ENCODE measurements around the gene KIAA0930. TPM values are rescaled to one million over a fixed set of nuclear protein-coding genes. Genes with fewer than 3 reads are reported as not detected.
A peak's percentile ranks its signal among the peaks of the same experiment; 100 is the strongest.

Gene KIAA0930
- polyA plus RNA-seq, 3 donors = 19.8 to 28.2 (median 25.6) TPM

DNA sequence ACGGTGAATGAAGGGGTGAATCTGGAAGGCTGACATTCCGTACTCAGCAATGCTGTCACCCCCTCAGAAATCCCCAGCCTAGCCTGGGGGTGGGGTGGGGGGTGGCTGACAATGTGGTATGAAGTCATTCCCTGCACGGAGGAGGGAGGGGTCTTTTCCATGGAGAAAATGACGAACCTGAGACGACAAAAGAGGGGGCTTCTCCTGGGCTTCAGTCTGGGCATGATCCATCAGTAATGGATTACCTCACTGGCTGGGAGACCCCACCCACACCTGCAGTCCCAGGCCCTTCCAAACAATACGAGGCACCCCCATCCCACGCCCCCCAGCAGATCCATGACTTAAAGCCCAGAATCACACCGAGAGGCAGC, 1.0 kb downstream of the KIAA0930 start:
- DNase-seq = no peak

DNA sequence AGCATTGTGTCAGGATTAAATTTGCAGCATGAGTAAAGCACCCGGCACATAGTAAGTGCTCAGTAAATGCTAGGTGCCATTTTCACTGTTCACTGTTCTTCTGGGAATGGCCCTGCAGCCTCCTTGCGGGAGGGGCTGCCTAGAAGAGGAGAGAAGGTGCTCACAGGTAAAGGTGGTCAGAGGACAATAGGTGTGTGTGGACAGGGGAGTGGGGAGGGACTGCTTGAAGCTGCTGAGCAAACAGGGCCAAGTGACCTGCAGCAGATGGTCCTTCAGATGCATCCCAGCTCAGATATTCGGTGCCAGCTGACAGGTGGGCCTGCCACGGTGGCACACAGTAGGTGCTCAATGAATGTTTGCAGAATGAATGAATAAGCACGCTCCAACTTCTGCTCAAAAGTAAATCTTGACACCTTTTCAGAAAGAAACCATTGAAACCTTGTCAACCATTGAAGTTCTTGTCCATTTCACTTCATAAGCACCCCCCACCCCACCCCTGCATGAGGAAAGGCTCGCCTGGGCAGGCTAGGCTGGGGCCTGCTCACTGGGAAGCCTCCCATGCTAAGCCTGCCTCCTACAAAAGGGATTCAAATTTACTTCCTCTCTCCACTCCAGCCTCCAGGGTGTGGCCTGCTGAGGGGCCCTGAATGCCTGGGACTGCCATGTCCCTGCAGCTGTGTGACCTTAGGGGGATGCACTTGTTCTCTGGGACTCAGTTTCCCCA, 1.6 kb downstream of the KIAA0930 start:
- no peak for DNase-seq

DNA sequence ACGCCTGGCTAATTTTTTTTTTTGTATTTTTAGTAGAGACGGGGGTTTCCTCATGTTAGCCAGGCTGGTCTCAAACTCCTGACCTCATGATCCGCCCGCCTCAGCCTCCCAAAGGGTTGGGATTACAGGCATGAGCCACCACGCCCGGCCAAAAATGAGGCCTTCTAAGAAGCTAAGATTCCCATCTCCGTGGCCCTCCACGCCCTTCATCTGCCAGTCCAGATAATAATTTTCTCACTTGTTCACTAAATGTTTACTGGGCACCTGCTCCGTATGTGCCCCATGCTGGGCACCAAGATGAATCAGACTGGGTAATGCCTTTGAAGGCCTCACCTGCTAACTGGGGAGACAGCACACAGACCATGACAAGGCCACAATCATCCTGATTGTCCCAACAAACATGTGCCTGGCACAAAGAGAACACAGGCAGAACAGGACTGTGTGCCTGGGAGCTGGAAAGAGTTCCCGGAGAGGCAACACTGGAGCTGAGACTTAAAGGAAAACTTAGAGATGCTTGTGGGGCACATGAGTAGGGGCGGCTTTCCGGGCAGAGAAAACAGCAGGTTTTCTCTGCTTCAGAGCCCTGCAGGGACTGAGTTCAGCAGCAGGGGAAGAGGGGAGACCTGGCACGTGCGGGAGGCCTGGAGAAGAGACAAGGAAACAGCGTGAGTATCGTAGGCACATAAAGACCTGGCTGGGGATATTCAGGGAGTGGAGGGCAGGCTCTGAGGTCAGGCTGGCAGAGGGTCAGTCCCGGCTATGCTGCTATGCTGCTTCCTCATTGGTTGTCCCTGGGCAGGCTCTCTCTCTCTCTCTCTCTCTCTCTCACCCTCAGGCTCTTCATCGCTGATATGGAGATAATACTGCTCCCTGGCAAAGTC, 2.4 kb downstream of the KIAA0930 start:
- DNase-seq = no peak

DNA sequence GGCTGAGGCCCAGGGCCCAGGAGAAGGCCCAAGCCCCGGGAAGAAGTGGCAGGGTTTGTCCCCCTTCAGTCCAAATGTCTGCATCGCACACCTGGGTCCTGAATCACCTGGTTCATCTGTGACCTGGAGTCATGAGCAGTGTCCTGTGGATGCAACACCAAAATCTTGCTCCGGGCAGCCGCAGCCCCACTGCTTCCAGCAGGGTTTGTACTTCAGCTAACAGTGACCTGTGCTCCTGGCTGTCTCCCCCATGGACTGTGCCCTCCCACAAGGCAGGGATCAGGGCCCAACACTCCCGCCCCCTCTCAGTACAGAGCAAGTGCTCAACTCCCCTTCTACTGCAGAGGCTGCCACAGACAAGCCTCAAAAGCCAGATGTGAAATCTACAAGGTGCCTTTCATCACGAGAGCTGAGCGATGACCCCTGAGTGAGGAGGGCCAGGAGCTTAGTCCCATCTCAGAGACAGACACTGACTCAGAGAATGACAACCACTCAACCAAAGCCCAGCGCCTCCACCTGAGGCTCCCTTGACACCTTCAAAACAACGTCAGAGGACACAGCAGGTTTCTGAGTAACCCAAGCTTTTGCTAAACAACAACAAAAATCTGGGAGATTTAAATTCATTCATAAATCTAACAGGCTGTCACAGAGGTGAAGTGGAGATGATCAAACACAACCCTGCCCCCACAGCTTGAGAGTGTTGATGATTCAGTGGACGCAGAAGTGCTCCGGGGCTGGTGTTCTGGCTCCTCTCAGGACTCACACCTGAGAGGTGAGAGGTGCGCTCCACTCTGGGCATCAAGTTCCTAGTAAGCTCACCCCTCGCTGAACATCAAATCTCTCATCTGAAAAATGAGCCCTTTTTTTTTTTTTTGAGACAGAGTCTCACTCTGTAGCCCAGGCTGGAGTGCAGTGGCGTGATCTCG, 3.4 kb downstream of the KIAA0930 start:
- peak; percentile 39 for DNase-seq

DNA sequence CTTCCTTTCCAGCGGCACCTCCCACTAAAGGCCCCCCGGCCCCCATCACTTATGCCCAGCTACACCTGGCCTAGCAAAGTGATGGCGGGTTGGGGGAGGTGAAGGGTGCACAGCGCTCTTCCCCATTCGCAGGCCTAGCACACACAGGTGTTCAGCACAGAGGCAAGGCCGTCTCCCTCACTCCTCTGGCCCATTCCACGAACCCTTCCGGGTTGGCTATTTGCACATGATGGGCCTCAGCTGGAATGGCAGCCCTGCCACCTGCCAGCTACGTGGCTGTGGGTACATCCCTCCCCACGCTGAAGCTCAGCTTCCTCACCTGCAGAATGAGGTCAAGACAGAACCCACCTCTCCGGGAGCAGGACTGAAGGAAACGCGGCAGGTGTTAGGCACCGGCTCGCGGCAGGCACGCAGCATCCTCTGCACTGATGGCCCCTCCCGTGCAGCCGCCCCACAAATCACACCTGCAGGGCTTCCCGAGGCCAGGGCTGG, 4.8 kb downstream of the KIAA0930 start:
- DNase-seq = no peak

DNA sequence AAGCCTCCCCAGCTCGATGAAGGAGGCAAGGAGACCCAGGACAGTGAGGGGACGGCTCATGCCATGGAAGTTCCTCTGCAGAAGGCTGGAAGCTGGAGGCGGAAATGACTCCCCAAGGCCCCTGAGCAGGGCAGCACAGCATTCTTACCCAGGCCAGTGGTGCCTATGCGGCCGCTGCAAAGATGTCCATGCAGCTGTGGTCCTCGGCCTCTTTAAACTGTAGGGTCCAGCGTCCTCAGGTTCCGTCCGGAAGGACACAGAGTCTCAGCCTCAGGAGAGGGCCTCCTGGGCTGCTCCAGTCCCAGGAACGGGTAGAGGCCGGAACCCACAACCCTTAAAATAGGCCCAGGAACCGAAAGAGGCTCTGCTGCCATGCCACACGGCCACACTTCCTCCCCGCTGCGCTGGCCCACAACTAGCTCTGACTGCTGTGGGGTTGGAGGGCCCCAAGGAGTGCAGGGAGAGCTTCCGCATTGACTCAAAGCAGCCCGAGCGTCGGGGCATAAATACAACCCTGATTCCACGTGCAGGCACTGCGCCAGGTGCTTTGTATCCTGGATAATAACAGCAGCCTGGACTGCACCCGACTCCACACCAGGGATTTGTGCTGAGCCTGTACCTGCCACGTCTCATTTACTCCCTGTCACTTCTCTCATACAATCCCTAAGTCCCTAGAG, 5.5 kb downstream of the KIAA0930 start:
- DNase-seq = no peak

DNA sequence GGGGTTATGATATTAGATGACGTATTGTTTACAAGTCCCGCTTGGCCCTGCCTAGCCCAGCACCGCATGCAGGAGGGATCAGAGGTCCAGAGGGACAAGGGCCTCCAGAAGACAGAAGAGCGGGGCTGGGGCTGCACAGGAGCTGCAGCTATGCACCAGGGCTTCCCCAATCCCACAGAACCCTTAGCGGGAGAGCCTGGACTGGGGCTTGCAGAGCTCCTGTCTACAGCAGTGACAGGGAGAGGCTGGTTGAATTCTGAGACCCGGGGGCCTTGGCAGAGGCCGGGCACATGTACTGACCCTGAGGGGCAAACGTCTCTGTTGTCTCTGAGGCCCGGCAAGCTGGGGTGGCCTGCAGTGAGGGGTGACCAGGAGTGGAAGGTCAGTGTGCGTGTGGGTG, 6.9 kb downstream of the KIAA0930 start:
- no peak for DNase-seq

DNA sequence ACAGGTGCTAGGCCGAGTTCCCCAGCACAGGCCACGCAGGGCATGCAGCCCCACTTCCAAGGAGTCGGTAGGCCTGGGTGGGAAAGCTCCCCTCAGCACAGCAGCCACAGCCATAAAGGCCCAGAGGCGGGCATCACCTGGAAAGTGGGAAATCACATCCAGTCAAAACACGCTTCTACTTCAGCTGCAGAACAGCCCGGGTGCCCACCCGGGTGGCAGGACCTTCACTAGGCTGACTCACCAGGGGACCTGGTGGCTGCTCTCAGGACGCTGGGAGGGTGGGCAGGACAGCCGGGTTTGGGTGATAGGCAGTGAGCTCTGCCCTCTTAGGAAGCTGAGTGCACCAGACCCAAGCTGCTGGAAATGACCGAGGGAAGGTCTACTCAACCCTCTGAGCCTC, 7.3 kb downstream of the KIAA0930 start:
- DNase-seq = no peak

DNA sequence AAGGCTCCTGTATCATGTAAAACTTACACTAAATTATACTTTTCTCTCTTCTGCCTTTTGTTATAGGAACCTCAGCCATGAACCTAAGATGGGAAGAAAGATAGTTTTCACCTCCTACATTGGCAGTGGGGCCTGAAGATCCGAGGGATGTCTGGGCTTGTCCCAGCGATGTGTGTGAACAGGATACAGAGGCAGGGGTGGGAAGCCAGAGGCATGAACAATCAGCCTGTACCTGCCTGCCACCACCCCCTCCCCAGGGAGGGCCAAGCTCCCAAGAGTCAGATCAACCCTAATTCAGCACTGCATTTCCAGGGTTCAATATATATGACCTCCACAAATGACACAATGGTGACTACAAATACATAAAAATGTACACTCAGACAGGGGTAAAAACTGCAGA, 9.4 kb downstream of the KIAA0930 start:
- DNase-seq = no peak

DNA sequence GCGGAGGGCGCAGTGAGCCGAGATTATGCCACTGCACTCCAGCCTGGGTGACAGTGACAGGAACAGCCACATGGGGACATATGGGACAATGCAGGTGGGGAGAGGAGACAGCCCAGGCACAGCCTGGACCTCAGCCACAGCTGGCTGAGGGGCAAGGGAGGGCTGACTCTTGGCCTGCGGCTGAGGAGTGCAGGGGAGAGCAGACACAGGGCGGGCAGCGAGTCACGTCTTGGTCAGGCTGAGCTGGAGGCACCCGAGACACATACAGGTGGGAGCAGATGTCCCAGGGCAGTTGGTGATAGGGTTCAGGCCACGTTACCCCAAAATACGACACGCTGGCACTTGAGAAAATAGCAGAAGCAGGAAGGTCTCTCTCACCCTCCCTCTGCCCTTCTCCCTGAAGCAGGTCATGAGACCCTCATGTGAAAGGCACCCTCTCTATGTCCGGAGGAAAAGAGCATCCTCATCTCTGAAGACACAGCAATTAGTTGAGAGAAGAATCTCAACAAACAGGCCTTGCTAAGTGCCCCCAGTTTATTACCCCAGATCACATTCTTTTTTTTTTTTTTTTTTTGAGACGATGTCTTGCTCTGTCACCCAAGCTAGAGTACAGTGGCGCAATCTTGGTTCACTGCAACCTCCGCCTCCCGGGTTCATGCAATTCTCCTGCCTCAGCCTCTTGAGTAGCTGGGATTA, 10.5 kb downstream of the KIAA0930 start:
- no peak for DNase-seq

DNA sequence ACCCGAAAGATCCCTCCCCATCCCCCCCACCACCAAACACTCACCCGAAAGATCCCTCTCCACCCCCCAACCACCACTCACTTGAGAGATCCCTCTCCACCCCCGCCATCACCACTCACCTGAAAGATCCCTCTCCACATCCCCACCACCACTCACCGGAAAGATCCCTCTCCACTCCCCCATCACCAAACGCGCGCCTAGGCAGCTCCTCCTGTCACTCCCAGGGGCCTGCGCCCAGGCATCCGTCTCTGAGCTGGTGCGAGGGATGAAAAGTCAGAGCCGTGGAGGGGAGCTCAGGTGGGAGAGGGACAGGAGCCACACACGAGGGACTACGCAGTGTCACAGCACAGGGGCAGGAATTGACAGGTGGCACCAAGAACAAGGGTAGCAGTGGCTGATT, 11.5 kb downstream of the KIAA0930 start:
- no peak for DNase-seq

DNA sequence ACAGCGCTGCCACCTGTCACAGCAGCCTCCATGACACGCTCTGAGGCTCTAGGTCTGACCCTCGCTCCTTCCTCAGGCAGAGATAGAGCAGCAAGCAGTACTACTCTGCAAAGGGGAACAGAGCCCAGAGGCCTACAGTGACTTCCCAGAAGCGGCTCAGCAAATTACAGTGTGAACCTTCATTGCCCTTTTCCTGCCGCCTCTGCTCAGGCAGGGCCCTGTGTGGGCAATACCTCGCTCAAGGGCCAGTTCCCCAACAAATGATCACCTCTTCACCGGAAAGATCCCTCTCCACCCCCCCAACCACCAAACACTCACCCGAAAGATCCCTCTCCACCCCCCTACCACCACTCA, 12.3 kb downstream of the KIAA0930 start:
- DNase-seq = no peak

DNA sequence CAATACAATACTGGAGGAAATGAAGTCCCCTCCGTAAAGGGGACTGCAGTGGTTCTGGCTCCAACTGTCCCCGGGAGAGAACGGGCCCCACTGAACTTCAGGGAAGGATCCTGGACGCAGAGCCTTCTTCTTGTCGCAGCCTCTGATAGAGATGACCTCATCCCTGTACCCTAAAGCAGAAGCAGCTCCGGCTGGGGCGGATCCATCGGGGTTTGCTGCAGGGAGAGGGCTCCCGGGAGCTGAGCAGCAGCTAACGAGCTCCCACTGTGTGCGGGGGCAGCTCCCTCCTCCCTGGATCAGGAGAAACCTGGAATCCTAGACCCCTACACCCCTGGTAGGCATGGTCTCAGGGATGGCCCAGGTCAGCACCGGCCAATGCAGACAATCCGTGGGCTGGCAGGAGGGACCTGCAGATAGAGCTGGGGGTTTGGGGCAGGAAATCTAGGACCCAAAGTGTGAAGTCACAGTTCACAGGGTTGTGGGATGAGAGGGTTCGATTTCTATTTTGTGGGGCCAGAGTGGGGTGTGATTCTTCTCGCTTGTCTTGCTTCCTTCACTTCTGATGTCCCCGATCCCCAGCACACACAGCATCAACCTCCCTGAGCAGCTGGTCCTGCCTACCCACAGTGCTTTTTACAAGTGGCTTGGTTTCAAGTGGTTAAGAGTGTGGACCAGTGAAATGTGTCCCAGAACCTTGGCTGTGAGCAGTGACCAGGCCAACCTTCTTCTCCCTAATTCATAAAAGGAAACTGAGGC, 12.9 kb downstream of the KIAA0930 start:
- DNase-seq = no peak

DNA sequence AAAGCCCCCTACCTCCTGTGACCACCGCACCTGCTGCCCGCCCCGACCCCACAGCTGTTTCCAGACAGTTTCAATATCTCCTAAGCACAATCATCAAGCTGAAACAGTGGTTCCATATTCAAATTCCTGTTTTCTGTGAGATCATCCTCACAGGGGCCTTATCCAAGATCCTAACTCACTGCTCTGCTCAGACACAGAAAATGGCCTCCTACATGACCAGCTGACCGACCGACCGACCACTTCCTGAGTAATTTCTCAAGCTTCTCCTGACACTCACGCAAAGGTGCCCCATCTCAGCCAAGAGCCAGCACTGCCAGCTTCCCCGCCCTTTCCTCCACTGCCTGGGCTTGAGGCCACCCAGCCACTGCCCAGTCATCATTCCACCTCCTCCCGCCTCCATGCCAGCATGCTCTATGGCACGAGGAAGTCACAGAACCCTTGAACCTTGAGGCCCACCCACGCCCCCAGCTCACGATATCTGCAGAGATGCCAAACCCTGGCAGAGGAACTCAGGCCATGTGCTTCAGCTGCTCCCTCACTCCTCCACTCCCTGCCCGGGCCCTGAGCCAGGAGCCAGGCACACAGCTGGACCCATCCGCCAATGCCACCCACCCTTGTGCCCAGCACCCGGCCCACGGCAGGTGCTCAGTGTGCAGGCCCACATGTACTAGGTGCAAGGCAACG, 14.0 kb downstream of the KIAA0930 start:
- DNase-seq = no peak

DNA sequence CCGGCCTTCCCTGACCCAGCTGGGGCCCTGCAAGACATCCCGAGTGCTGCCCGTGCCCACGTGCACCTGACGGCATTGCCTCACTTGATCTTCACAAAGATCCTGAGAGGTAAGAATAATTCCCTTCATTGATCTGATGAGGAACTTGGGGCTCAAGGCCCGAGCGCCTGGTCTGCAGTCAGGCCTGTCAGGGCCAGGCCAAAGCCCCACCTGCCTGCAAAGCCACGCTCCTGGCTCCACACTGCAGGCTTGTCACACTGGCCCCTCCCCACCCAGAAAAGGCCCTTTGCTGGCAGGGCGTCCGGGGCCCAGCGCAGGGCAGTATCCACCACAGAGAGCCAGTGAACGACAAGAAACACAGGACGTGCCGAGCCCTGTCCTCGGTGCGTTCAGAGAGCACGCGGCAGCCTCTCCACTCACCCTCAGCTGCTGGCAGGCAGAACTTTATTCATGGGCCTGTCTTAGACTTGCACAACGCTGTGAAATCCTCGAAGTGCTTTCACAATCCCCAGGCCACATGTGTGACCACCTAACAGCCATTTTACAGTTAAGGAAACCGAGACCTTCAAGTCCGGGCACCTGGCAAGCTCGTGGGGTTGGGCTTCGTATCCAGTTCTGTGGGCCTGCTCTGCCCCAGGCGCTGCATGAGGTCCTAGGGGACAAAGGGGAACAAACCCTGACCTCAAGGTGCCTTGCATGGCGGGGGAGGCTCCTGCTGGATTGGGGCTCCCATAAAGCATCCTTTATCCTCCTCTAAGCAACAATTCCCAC, 14.8 kb downstream of the KIAA0930 start:
- no peak for DNase-seq

DNA sequence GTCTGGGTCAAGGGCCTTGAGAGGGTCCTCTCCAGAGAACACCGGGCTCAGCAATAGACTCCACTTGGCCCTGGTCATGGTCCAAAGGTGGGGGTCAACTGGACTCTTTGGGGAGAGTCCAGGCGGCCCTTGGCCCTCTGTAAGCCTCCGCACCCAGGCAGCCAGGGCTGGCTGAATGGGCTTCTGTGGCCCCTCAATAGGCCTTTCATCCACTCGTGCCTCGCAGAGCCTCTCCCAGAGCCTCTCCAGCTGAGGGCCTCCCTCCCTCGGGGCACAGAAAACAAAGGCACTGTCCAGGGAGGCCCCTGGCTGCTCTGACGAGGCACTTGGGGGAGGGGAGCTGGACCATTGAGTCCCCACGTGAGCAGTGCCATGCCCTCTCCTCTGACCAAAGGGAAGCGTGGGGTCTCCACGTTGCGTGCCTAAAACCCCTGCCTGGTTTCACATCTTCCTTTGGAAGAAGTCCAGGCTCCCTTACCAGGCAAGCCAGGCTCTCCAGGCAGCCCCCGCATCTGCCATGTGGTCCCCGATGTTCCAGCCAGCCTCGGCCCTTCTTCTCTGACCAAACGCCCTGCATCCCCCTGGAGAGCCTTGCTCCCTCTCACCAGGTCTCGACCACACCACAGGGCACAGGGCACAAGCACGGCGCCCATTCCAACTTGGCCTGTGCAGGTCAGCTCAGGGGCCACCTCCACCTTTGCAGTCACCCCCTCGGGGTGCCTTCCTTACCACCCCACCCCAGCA, 15.5 kb downstream of the KIAA0930 start:
- DNase-seq = no peak

DNA sequence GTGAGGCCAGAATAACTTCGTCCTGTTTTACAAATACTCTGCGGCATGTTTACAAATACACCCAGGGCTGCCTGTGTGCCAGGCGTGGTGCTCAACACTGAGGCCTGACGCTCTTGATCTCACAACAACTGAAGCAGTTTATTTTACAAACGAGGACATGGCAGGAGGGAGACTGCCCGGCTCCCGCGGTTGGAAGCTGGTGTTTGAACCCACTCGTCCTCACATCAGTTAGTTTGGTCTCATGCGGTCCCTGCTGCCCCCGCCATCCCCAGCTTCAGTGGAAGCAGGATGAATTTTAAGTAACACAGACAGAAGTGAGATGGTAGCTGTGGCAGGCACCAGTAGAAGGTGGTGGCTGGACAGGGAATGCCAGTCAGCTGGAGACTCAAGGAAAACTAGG, 16.4 kb downstream of the KIAA0930 start:
- DNase-seq = no peak
